NCI-H2107 treated with DMSO at 0.1 percent for 48 hours (cell line): ENCODE data around the gene FOXP1.
"Not testable (repeated sequence)": the region's sequence is repeated elsewhere in the genome, so short reads cannot be mapped to it uniquely, and the experiment has no call there.

ENCODE experiments used
- DNase-seq: peaks from one replicate; lab custom pipeline; 2025; ENCODE audit not compliant: unreplicated experiment; lab: John Stamatoyannopoulos, UW

The FOXP1 gene

GRCh38 chr3:71454512-71455403 lies 128.8 kb downstream of the FOXP1 start:
- no peak for DNase-seq

GRCh38 chr3:71453822-71454511 lies 129.6 kb downstream of the FOXP1 start:
- no peak for DNase-seq

GRCh38 chr3:71453319-71453718 lies 130.2 kb downstream of the FOXP1 start:
- no peak for DNase-seq

GRCh38 chr3:71451812-71452211 lies 131.7 kb downstream of the FOXP1 start:
- DNase-seq: no peak

GRCh38 chr3:71451060-71451459 lies 132.5 kb downstream of the FOXP1 start:
- no peak for DNase-seq

GRCh38 chr3:71450162-71450561 lies 133.4 kb downstream of the FOXP1 start:
- no peak for DNase-seq

GRCh38 chr3:71447803-71448202 lies 135.7 kb downstream of the FOXP1 start:
- no peak for DNase-seq

- no peak for DNase-seq
Observed at GRCh38 chr3:71447197-71447596, 136.3 kb downstream of the FOXP1 start.

GRCh38 chr3:71446734-71447133 lies 136.8 kb downstream of the FOXP1 start:
- no peak for DNase-seq

- no peak for DNase-seq
Observed at GRCh38 chr3:71446260-71446659, 137.3 kb downstream of the FOXP1 start.

GRCh38 chr3:71444861-71445259 lies 138.7 kb downstream of the FOXP1 start:
- DNase-seq: no peak

GRCh38 chr3:71444028-71444860 lies 139.3 kb downstream of the FOXP1 start:
- DNase-seq: no peak

- no peak for DNase-seq
Observed at GRCh38 chr3:71443332-71443731, 140.2 kb downstream of the FOXP1 start.

GRCh38 chr3:71442652-71443042 lies 140.9 kb downstream of the FOXP1 start:
- no peak for DNase-seq

GRCh38 chr3:71441925-71442651 lies 141.4 kb downstream of the FOXP1 start:
- no peak for DNase-seq

GRCh38 chr3:71441217-71441924 lies 142.2 kb downstream of the FOXP1 start:
- no peak for DNase-seq

GRCh38 chr3:71438904-71439303 lies 144.6 kb downstream of the FOXP1 start:
- DNase-seq: no peak

GRCh38 chr3:71438071-71438685 lies 145.3 kb downstream of the FOXP1 start:
- no peak for DNase-seq

- no peak for DNase-seq
Observed at GRCh38 chr3:71436337-71436736, 147.2 kb downstream of the FOXP1 start.

GRCh38 chr3:71435836-71436235 lies 147.7 kb downstream of the FOXP1 start:
- not testable (repeated sequence) for DNase-seq
